ENCODE data around the gene CIB1.

Gene CIB1

DNA sequence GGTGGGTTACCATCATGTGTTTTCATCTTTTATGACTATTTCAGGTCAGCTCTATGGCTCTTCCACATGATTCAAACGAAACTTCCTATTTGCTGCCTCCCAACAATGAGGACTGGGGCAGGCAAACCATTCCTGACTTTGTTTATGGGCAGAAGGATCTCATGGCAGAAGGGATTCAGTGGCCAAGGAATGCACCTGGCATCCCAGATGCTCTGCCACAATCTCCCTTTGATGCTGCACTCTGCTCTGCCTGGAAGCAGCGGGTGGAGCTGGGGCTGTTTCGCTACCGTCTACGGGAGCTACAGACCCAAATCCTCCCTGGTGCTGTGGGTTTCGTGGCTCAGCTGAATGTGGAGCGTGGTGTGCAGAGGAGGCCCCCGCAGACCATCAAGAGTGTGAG lies 7.1 kb upstream of the CIB1 start:
- DNase-seq (ENCODE audit: low read depth, low spot score) = no peak

- no peak for DNase-seq (ENCODE audit: low read depth, low spot score)
Measured at GRCh38 chr15:90239371-90239770, 5.6 kb upstream of the CIB1 start.

DNA sequence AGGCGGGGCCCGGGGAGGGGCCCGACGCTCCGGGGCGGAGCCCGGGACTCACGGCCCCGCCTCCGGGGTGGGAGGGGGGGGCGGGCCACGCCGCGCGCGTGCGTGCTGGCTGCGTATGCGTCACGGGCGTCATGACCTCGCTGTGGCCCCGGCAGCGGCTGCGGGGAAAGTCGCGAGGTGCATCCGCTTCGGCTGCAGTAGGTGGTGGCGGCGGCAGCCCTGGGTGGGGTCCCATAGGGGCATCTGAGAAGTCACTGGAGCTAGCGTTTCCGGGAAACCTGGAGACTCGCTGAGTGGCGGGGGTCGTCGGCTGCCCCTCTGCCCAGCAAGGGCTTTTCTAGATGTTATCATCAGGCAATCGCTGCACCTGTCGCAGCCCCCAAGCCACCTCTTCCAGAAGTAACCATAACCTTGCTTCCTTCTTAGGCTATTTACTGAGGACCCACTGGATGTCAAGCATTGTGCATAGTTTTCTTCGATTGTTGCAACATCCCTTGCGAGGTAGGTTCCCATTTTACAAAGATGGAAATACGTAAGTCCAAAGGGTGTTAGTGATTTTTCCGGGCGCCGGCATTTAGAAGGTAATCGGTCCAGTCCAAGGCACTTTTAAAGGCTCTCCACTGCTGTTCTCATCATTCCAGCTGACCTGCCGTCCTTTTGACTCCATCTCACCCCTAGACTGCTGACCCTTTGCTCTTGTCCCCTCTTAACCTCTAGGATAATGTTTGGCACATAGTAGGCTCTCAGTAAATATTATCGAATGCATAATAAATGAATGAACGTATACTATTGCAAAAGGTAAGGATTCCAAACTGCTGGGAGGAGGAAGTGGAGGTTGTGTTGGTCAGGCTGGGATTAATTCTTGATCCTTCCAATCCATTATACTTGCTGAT lies 601 bp upstream of the CIB1 start, which contains the start of gene GDPGP1:
Gene GDPGP1, plus strand, starts transcription at position 114 of the 893 bp plus-strand sequence. CDS start 6,700 bp downstream, outside the sequence.
- no peak for DNase-seq (ENCODE audit: low read depth, low spot score)

GRCh38 chr15:90232941-90233386 lies 777 bp downstream of the CIB1 start:
- DNase-seq (ENCODE audit: low read depth, low spot score) = no peak

DNA sequence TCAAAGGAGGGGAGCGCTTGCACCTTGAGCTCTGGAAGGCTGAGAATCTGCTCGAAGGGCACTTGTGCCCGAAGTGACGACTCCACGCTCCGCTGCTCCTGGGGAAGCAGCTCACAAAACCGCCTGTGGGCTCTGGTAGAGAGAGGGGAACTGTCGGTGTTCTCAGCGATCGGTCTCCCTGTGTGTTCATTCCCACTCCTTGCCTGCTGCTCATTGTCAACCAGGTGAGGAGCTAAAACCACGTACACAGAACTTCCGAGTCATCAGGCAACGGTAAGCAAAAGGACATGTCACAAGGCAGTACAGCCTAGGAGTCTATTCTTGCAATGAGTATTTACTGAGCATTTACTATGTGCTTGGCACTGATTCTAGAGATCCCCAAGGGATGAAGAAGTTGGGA lies 1.5 kb downstream of the CIB1 start:
- no peak for DNase-seq (ENCODE audit: low read depth, low spot score)

DNA sequence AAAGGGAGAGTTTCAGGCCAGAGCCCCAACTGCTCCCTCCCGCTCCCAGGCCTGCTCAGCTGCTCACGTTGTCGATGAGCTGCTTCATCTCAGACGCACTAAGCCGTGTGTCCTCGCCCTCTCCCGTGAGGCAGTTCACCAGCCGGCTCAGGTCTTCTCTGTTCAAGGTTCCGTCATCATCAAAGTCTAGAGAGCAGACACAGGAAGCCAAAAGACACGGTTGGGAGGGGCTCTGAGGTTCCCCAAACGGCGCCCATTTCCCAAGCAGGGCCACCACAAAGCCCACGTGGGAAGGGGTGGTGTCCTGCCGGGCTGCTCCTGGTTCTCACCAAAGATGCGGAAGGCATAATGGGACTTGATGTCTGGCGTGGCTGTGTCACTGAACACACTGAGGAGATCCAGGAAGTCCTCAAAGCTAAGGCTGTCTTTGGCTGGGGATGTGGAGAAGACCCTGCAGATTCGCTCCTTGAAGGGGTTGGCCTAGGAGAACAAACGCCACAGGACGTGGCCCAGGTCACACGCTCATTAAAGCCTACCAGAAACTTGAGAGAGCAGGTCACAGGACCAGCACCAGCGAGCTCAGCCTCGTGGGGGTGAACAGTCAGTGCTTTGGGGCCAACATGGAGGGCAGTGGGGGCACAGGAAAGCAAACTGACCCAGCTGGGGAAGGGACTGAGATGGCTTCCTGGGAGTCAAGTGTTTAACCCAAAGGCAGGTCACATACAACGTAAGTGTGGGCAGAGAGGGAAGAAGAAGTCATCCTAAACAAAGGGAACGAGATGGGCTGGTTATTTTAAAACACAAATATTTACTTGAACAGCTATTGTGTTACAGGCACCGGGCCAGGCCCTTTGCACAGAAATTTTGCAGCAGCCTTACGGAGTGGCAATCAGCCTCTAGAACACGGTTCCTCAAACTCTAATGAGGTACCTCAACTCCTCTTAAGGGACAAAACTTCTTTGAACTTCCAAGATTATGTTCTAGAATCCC lies 2.4 kb downstream of the CIB1 start:
- DNase-seq (ENCODE audit: low read depth, low spot score) = no peak

- DNase-seq (ENCODE audit: low read depth, low spot score) = no peak
Measured at GRCh38 chr15:90230610-90231009, 3.1 kb downstream of the CIB1 start.

- no peak for DNase-seq (ENCODE audit: low read depth, low spot score)
Measured at GRCh38 chr15:90230071-90230494, 3.7 kb downstream of the CIB1 start.

DNA sequence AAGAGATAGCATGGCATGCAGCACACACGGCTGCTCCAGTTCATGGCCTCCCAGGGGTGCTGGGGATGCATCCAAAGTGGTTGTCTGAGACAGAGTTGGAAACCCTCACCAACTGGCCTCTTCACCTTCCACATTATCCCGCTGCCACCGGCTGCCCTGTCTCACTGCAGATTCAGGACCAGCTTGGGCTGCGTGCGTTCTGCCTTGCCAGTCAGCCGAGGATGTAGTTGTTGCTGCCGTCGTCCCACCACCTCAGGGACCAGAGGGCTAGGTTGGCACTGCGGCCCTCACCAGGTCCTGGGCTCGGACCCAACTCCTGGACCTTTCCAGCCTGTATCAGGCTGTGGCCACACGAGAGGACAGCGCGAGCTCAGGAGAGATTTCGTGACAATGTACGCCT lies 4.8 kb downstream of the CIB1 start:
- no peak for DNase-seq (ENCODE audit: low read depth, low spot score)

DNA sequence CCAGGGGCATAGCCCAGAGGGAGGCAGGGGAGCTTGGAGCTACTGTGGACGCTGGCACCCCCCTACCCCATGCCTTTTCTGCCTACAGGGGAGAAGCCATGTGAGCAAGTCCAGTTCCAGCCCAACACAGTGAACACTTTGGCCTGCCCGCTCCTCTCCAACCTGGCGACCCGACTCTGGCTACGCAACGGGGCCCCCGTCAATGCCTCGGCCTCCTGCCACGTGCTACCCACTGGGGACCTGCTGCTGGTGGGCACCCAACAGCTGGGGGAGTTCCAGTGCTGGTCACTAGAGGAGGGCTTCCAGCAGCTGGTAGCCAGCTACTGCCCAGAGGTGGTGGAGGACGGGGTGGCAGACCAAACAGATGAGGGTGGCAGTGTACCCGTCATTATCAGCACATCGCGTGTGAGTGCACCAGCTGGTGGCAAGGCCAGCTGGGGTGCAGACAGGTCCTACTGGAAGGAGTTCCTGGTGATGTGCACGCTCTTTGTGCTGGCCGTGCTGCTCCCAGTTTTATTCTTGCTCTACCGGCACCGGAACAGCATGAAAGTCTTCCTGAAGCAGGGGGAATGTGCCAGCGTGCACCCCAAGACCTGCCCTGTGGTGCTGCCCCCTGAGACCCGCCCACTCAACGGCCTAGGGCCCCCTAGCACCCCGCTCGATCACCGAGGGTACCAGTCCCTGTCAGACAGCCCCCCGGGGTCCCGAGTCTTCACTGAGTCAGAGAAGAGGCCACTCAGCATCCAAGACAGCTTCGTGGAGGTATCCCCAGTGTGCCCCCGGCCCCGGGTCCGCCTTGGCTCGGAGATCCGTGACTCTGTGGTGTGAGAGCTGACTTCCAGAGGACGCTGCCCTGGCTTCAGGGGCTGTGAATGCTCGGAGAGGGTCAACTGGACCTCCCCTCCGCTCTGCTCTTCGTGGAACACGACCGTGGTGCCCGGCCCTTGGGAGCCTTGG lies 5.6 kb downstream of the CIB1 start:
- DNase-seq (ENCODE audit: low read depth, low spot score) = no peak

GRCh38 chr15:90227336-90227735 lies 6.4 kb downstream of the CIB1 start:
- no peak for DNase-seq (ENCODE audit: low read depth, low spot score)

DNA sequence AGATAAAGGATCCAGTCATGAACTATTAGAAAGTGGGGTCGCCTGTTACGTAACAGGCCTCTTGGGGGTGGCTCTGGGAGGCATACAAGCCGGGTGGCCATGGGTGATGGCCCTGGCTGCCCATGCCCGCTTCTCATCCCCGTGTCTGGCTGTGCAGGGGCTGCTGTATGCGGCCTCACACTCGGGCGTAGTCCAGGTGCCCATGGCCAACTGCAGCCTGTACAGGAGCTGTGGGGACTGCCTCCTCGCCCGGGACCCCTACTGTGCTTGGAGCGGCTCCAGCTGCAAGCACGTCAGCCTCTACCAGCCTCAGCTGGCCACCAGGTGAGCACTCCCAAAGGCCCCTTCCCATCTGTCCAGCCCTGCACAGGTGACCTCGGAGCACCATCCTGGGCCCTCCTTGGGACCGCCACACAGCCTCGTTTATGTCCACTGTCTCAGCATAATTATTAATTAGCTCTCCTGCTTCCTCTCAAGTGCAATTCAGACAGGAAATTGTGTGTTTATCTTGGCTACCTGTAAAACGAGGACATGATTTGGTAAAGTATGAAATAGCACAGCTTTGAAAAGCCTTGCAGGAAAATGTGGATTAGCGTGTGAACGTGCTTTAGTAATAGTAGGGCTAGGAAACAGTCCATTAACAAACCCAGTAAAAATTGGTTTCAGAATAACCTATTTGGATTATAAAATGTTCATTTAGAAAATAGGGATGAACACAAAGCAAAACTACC lies 8.1 kb downstream of the CIB1 start:
- no peak for DNase-seq (ENCODE audit: low read depth, low spot score)

DNA sequence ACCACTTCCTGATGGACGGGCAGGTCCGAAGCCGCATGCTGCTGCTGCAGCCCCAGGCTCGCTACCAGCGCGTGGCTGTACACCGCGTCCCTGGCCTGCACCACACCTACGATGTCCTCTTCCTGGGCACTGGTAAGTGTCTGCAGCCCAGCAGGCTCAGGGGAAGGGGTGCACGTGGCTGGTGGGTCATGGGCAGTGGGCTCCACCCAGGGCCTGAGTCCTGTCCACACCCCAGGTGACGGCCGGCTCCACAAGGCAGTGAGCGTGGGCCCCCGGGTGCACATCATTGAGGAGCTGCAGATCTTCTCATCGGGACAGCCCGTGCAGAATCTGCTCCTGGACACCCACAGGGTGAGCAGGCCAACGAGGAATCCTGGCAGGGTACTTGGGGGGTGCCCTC lies 8.7 kb downstream of the CIB1 start:
- no peak for DNase-seq (ENCODE audit: low read depth, low spot score)

GRCh38 chr15:90223441-90224165 lies 10.1 kb downstream of the CIB1 start:
- no peak for DNase-seq (ENCODE audit: low read depth, low spot score)

GRCh38 chr15:90222547-90222946 lies 11.2 kb downstream of the CIB1 start:
- no peak for DNase-seq (ENCODE audit: low read depth, low spot score)

- peak; percentile 83 for DNase-seq (ENCODE audit: low read depth, low spot score)
Measured at GRCh38 chr15:90221246-90221900, 12.4 kb downstream of the CIB1 start.

- peak; percentile 84 for DNase-seq (ENCODE audit: low read depth, low spot score)
Measured at GRCh38 chr15:90219421-90220141, 14.2 kb downstream of the CIB1 start.

DNA sequence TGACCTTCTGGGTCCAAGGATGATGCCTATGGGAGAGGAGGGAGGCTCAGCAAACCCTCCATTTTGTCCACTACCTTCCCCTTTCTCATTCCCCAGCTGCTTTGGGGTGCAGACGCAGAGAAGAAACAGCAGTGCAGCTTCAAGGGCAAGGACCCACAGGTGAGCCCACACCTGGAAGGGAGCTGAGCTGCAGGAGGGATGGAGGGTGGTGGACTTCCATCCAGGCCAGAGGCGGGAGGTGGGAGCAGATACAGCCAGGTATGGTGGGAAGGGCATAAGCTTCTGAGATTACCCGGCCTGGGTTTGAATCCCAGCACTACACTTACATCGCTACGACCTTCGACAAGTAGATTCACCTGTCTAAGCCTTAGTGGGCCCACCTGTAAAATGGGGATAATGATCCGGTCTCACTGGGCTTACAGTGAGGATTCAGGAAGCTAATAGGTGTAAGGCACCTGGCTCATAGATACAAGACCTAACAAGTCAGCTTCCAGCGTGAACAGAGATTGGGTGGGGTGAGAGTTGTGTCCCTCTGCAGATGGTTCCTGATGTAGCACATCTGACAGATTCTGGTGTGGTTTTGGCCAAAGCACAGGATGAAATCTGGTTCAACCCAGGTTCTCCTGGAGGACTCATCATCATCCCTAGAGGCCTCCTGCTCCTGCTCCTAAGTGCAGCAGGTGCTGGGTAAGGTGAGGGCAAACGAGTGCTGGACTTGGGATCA lies 15.9 kb downstream of the CIB1 start:
- no peak for DNase-seq (ENCODE audit: low read depth, low spot score)
